HepG2 (cell line): Measurements from ENCODE around the gene ST6GALNAC2. TPM values are rescaled to one million over a fixed set of nuclear protein-coding genes. Genes with fewer than 3 reads are reported as not detected.

Experiments used
- ATF7 ChIP-seq, 2 experiments: fragments of 450-650 bp in 1 of 2; sonication (generic) in 1 of 2; formaldehyde crosslinking in 1 of 2; IDR thresholded peaks; 2 replicates each; pipeline versions ENCODE4 v1.4.0 to v1.6.1; 2016 to 2020; ENCODE audit warnings: antibody characterized with exemption in 1 of 2, mild to moderate bottlenecking in 1 of 2, missing genetic modification reagents in 1 of 2
- CBX1 ChIP-seq: IDR thresholded peaks from one replicate; pipeline ENCODE4 v1.6.1; 2016; ENCODE audit warnings: antibody characterized with exemption, low read depth
- HDAC1 ChIP-seq: sonication (generic); formaldehyde crosslinking; IDR thresholded peaks from 2 replicates; pipeline ENCODE4 v1.5.1; 2020; ENCODE audit warnings: mild to moderate bottlenecking, missing genetic modification reagents
- KAT8 ChIP-seq: IDR thresholded peaks from 2 replicates; pipeline ENCODE4 v1.6.1; 2016; ENCODE audit warnings: missing genetic modification reagents, missing compliant biosample characterization
- NPAS2 ChIP-seq: sonication (generic); formaldehyde crosslinking; IDR thresholded peaks from 2 replicates; pipeline ENCODE4 v1.8.0; 2022; ENCODE audit warnings: mild to moderate bottlenecking, missing genetic modification reagents, borderline replicate concordance
- SNAPC4 ChIP-seq: sonication (generic); formaldehyde crosslinking; IDR thresholded peaks from 2 replicates; pipeline ENCODE4 v1.4.0; 2020; ENCODE audit warnings: mild to moderate bottlenecking, missing genetic modification reagents
- SYNCRIP ChIP-seq: fragments of 200-400 bp; formaldehyde crosslinking; IDR thresholded peaks from 2 replicates; pipeline ENCODE4 v1.6.1; 2018; ENCODE audit warnings: mild to moderate bottlenecking, low read depth, low read length; ENCODE audit not compliant: insufficient read depth
- TAF1 ChIP-seq: sonication (generic); formaldehyde crosslinking; IDR thresholded peaks from 2 replicates; pipeline ENCODE4 v1.4.0; 2020; ENCODE audit warnings: missing genetic modification reagents
- ZBTB40 ChIP-seq, 2 experiments: fragments of 450-650 bp in 1 of 2; sonication (generic) in 1 of 2; formaldehyde crosslinking in 1 of 2; IDR thresholded peaks; 2 replicates each; pipeline versions ENCODE4 v1.6.1 to v1.8.0; 2016 to 2022; ENCODE audit warnings: antibody characterized with exemption in 1 of 2, mild to moderate bottlenecking in 1 of 2, missing genetic modification reagents in 1 of 2
- ZC3H13 ChIP-seq: sonication (generic); formaldehyde crosslinking; IDR thresholded peaks from 2 replicates; pipeline ENCODE4 v1.8.1; 2023; ENCODE audit warnings: mild to moderate bottlenecking, missing genetic modification reagents, moderate library complexity
- ZNF724P ChIP-seq: sonication (generic); formaldehyde crosslinking; IDR thresholded peaks from 2 replicates; pipeline ENCODE4 v1.8.0; 2022; ENCODE audit warnings: missing genetic modification reagents, borderline replicate concordance
- polyA plus RNA-seq, 8 experiments: library from polyadenylated mRNA; depleted of rRNA in 3 of 8; stranded (reverse) in 7 of 8; unstranded in 1 of 8; fragments of >200 nt; fragmentation: Illumina TruSeq in 4 of 8; extraction: Trizol in 4 of 8; gene quantifications; 2 replicates each; pipeline versions ENCODE4 v1.2.1 to v1.2.3, GENCODE V29; 2011 to 2016; ENCODE audit warnings: low read depth in 4 of 8, missing spikeins in 1 of 8, mixed read lengths in 1 of 8; ENCODE audit not compliant: insufficient read depth in 1 of 8
- total RNA-seq, 5 experiments: library from RNA; depleted of rRNA; stranded (reverse); fragments of >200 nt; fragmentation: Illumina TruSeq; extraction: Trizol; gene quantifications; 2 replicates each; pipeline ENCODE4 v1.2.3, GENCODE V29; 2016; ENCODE audit warnings: low read depth in 1 of 5

ST6GALNAC2 gene
- total and polyA plus RNA-seq, 2 of the 13 experiments (the other 11 are each of a cell fraction or from before 2014, with no cell fraction given) = 0.12 to 0.49 TPM

DNA sequence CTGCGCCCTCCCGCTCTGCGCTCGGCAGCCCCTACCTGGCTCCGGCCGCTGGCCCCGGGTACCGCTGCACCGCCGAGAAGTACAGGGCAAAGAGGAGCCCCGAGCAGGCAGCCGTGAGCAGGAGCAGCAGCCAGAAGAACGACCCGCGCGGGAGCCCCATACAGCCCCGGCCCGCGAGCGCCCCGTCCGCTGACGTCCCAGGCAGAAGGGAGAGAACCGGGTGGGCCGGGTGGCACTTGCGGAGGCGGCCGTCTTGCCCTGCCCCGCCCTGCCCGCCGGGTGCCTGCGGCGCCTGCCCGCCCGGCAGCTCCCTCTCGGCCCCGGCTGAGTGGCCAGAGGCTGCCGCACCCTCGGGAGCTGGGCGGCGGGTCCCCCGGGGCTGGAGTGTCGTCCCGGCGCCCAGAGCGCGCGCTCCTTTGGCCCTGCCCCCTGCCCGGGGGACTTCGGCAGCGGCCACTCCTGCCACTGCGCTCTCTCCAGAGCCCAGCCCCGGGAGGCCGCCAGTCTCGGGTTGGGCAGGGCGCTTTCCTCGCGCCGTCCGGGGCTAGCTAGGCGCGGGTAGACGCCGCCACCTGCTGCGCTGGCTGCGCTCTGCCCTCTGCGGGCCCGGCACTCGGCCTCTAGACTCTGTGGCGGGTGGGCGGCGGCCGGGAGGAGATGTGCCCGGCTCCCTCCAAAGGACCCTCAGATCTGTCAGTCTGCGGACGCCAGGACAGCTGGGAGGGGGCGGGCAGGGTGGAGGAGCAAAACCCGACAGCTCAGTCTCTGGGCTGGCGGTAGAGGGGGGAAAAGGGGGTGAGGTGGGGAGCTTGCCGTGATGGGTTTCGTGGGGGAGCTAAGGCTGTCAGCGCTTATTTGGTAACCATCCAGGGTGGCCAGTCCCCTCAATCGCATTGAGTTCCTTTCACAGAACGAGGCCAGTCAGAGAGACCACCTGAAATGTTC lies at the start of gene ST6GALNAC2 (continued):
- TF ChIP-seq ZBTB40 (IDR thresholded peaks at IDR 0.05) (no peak), ZBTB40 (CRISPR knock-in tag; IDR thresholded peaks at IDR 0.05) (no peak), ZC3H13 (CRISPR knock-in tag) (no peak), SYNCRIP (no peak), CBX1 (no peak), ATF7 (IDR thresholded peaks at IDR 0.05) (no peak), ATF7 (CRISPR knock-in tag; IDR thresholded peaks at IDR 0.05) (no peak), TAF1 (CRISPR knock-in tag) (no peak), KAT8 (CRISPR knock-in tag) (peak; percentile 36; the same call in 1 of the 2 replicates), HDAC1 (CRISPR knock-in tag) (peak; percentile 64), ZNF724P (CRISPR knock-in tag) (no peak), NPAS2 (no peak), SNAPC4 (CRISPR knock-in tag) (no peak)
